Activated T-helper 2 cell treated with anti-CD3 and anti-CD28 coated beads, Interferon-gamma antibody, Interleukin-2, Interleukin-4, amounts not matched to agents 10 μg/mL and 5 μg/mL and 100 μg/mL, durations not matched to agents 14 hours and 24 hours and 36 hours (primary cell): ENCODE data around the gene CNPY4. TPM values are rescaled to one million over a fixed set of nuclear protein-coding genes. Genes with fewer than 3 reads are reported as not detected.

Experiments used
- DNase-seq: peaks from one replicate; pipeline ENCODE4 v3.0.0; 2021; ENCODE audit warnings: low spot score
- H3K27ac Mint-ChIP-seq: one replicate; pipeline ENCODE4 v1.8.0; 2021; ENCODE audit warnings: mixed read lengths
- H3K27me3 Mint-ChIP-seq: one replicate; pipeline ENCODE4 v1.8.0; 2021; ENCODE audit warnings: low read depth, mixed read lengths
- H3K36me3 Mint-ChIP-seq: one replicate; pipeline ENCODE4 v1.8.0; 2021; ENCODE audit warnings: low read depth, mixed read lengths
- H3K4me1 Mint-ChIP-seq: one replicate; pipeline ENCODE4 v1.8.0; 2021; ENCODE audit warnings: low read depth, mixed read lengths
- H3K4me3 Mint-ChIP-seq: one replicate; pipeline ENCODE4 v1.8.0; 2021; ENCODE audit warnings: low read depth, mild to moderate bottlenecking, moderate library complexity, mixed read lengths
- H3K9me3 Mint-ChIP-seq: one replicate; pipeline ENCODE4 v1.8.0; 2021; ENCODE audit warnings: mixed read lengths
- intact Hi-C: fragments of 100-400 bp; cut with micrococcal nuclease; formaldehyde crosslinking; loops from one replicate; pipeline ENCODE4 v1.15.1; 2023
- total RNA-seq: library from RNA; stranded (reverse); gene quantifications from 2 replicates; pipeline ENCODE4 v1.2.3, GENCODE V29; 2022

The CNPY4 gene
- total RNA-seq, 1 donor from 2014 or later, result 19.1 TPM

DNA sequence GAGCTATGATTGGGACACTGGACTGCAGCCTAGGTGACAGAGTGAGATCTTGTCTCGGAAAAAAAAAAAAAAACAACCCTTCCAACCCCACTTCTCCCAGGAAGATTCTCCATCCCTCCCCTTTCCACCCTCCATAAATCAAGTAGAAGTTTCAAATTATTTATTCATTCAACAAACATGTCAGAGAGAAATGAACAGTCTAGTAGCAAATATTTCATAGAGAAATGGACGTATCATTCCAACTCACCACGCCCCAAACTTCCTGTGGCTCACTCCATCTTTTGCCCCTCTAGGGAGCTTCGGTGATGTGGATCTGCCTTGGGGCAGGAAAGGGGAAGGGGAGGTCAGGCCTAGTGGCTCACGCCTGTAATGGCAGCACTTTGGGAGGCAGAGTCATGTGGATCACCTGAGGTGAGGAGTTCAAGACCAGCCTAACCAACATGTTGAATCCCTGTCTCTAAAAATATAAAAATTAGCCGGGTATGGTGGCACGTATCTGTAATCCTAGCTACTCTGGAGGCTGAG, 39.7 kb downstream of the CNPY4 start:
- Mint-ChIP-seq H3K4me3 (peak overlapping the region; percentile 79), H3K9me3 (no peaks in the 10 kb centered on the region), H3K27ac (peak overlapping the region; percentile 73), H3K4me1 (peaks cover 40% of the 10 kb centered on the region), H3K27me3 (no peaks in the 10 kb centered on the region), H3K36me3 (peaks cover 28% of the 10 kb centered on the region)
- intact Hi-C loops, result no loop called here
- DNase-seq, result no peak

DNA sequence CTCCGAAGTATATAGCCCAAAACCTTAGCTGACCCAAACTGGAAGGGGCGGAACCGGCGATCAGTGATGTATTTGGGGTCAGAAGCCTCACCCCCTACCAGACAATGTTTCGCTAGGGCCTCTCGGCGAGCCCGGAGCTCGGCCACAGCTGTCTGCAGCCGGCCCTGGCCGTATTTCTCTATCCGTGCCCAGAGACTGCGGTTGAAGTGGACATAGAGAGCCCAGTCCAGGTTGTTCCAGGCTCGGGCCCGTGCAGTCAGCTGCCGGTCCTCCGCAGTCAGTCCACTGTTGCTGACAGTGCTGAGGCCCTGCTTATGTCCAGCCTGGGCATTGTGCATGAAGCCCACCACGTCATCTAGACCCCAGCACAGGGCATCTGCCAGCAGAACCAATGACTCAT, 40.6 kb downstream of the CNPY4 start:
- H3K27ac Mint-ChIP-seq, result no peak overlapping the region
- intact Hi-C loops, result no loop called here
- peaks cover 42% of the 10 kb centered on the region for H3K4me1 Mint-ChIP-seq
- H3K27me3 Mint-ChIP-seq, result no peaks in the 10 kb centered on the region
- H3K9me3 Mint-ChIP-seq, result no peaks in the 10 kb centered on the region
- no peak overlapping the region for H3K4me3 Mint-ChIP-seq
- peaks cover 23% of the 10 kb centered on the region for H3K36me3 Mint-ChIP-seq
- no peak for DNase-seq

DNA sequence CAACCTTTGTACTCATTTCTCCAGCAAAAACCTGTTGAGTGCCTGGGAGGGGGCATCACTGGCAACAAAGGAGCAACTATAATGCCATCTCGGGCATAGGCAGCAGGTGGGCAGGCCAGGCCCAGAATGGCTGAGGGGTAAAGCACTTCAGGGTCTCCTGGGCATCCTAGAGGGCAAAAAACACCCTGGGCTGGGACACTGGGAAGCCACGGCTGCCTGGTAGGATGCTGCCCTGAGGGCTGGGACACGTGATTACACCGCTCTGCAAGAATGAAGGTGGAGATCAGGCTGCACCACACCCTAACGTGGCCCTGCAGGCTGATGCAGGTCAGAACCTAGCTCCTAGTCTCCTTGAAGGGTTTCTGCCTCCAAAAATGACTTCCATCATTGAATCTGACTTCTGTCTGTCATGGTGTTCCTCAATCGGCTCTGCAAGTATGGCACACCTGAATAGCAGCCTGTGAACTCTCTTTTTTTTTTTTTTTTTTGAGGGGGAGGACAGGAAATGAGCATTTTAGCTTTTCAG, 43.6 kb downstream of the CNPY4 start:
- intact Hi-C loops, result no loop called here
- no peaks in the 10 kb centered on the region for H3K27me3 Mint-ChIP-seq
- H3K4me1 Mint-ChIP-seq, result peaks cover 48% of the 10 kb centered on the region
- H3K27ac Mint-ChIP-seq, result no peak overlapping the region
- H3K36me3 Mint-ChIP-seq, result no peaks in the 10 kb centered on the region
- no peak overlapping the region for H3K4me3 Mint-ChIP-seq
- no peak for DNase-seq
- no peaks in the 10 kb centered on the region for H3K9me3 Mint-ChIP-seq

DNA sequence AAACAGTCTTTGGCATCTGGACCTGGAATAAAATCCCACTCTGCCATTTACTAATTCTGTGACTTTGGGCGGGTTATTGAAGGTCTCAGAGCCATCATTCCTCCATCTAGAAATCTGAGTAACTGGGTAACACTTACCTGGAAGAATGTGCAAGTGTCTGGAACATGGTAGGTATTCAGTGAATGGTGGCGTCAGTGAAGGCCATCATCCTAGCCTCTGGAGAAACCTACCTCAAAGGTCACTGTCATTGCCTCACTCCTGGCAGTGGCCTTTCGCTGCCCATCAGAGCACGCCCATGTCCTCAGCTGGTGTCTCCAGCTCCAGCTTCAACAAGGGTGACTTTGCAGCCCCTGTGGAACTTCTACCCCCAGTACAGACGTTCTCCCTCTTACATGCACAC, 44.4 kb downstream of the CNPY4 start:
- Mint-ChIP-seq H3K27ac (no peak overlapping the region), H3K36me3 (no peaks in the 10 kb centered on the region), H3K27me3 (no peaks in the 10 kb centered on the region), H3K4me3 (no peak overlapping the region), H3K9me3 (no peaks in the 10 kb centered on the region), H3K4me1 (peaks cover 55% of the 10 kb centered on the region)
- DNase-seq, result no peak
- intact Hi-C loops, result no loop called here

DNA sequence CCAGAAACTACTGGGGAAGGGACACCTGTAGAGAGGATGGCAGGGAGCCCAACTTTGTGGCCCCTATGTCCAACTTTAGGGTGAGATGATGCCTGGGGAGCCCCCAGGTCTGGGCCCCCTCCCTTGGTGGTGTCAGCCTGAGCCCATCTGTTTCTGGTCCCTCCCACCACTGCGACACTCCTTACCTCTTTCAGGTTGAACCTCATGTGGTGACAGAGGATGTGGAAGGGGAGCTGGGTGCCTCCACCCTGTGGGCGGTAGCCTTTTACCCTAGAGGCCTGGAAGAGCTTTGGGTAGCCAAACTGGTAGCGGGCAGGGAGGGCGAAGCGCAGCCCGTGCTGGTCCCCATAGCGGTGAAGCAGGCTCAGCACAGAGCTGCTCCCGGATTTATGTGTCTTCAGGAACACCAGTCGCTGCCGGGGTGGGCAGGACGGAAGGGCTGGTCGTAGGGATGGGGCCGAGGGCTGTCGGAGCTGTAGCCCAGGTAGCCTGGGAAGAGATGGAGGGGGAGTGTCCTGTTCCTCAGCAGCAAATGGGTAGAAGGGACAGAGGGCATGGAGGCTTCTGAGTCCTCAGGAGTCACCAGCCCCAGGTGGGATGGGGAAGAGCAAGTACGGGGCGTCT, 47.0 kb downstream of the CNPY4 start:
- peaks cover 66% of the 10 kb centered on the region for H3K4me1 Mint-ChIP-seq
- intact Hi-C loops, result loop anchor here (5.0 kb wide), 1 partner anchor 41 kb away; no protein-coding TSS in a partner anchor
- peaks cover 4% of the 10 kb centered on the region for H3K27me3 Mint-ChIP-seq
- no peak for DNase-seq
- peak overlapping the region; percentile 72 for H3K4me3 Mint-ChIP-seq
- no peaks in the 10 kb centered on the region for H3K9me3 Mint-ChIP-seq
- no peaks in the 10 kb centered on the region for H3K36me3 Mint-ChIP-seq
- H3K27ac Mint-ChIP-seq, result peak overlapping the region; percentile 34

DNA sequence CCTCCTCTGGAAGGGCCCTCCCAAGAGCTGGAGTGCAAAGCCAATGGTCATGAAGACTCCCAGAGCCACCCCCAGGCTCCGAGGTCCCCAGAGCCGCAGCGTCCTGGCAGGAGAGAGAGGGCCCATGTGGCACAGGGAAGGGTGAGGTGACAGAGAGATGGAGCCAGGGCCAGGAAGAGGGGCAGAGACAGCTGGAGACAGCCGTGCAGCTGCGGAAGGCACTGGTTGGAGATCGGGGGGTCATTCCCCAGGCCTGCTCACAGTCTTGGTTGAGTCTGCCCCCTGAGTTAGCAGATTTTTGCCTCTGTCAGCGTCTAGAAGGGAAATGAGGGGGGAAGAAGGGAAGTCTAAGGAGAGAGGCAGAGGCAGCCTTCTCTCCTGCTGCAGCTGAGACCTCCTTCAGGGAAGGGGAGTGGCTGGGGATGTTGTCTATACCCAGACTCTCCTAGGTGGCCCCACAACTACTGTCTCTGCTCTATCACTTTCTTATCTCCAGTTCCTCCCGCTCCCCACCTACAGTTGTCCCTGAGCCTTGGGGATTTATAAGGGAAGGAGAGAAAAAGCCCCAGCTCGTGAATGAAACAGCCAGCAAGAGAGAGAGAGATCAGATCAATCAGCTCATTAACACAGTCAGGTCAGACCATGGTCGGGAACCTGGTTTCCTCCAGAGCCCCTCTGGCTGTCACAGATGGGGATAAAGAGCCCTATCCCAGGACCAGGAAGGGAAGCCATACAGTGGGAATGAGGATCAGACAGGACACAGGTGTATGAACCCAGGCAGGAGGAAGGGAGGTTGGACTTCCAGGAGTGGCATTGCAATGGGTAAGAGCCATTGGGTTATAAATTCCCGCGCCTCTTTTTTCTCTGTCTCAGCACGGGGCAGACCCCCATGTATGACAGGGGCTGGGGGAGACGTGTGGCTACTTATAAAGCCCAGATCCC, 47.8 kb downstream of the CNPY4 start:
- no peaks in the 10 kb centered on the region for H3K36me3 Mint-ChIP-seq
- no peaks in the 10 kb centered on the region for H3K9me3 Mint-ChIP-seq
- H3K4me3 Mint-ChIP-seq, result peak overlapping the region; percentile 75
- H3K27ac Mint-ChIP-seq, result no peak overlapping the region
- no peak for DNase-seq
- peaks cover 69% of the 10 kb centered on the region for H3K4me1 Mint-ChIP-seq
- intact Hi-C loops, result loop anchor here (5.0 kb wide), 1 partner anchor 40 kb away; no protein-coding TSS in a partner anchor
- peaks cover 6% of the 10 kb centered on the region for H3K27me3 Mint-ChIP-seq

DNA sequence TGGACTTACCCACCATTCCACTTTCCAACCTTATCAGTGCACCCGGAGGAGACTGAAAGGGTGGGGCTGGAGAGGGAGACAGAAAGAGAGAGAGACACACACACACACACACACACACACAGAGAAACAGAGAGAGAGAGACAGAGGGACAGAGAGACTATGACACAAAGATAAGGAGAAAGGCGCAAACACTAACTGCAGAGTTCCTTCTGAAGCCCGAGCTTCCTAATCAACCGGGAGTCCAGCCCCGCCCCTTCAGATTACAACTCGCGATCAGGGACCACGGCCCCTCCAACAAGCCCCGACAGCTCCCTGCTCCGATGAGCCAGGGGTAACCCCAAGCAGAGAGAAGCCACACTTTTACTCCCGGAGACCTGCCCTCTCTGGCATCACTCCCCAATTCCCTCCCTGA, 48.5 kb downstream of the CNPY4 start:
- no peaks in the 10 kb centered on the region for H3K9me3 Mint-ChIP-seq
- peak overlapping the region; percentile 75 for H3K4me3 Mint-ChIP-seq
- intact Hi-C loops, result loop anchor here (5.0 kb wide), 1 partner anchor 39 kb away; no protein-coding TSS in a partner anchor
- peaks cover 64% of the 10 kb centered on the region for H3K4me1 Mint-ChIP-seq
- no peaks in the 10 kb centered on the region for H3K36me3 Mint-ChIP-seq
- peaks cover 6% of the 10 kb centered on the region for H3K27me3 Mint-ChIP-seq
- no peak for DNase-seq
- no peak overlapping the region for H3K27ac Mint-ChIP-seq

DNA sequence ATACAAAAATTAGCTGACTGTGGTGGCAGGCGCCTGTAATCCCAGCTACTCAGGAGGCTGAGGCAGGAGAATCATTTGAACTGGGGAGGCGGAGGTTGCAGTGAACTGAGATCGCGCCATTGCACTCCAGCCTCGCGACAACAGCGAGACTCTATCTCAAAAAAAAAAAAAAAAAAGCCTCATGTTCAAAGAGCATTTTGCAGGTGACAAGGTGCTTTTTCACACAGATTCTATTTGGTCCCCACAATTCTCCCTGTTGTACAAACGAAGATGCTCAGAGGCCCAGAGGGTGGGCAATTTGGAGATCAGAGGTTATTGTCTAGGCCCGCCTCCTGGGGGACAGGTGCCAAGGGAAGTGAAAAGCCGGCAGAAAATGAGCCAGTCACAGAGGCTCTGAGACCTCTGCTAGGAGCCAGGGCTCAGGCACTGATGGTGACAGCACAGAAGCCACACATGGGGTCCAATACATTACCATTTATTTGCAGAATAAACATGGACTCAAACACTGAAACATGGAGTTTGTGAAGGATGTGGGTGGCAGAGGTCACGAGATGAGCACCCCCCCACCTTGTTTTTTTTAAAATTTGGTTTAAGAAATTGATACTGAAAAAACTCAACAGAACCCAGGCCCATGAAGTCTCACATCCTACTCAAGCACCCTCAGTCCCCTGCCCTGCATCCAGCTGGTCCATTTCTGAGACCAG, 49.9 kb downstream of the CNPY4 start:
- peaks cover 50% of the 10 kb centered on the region for H3K4me1 Mint-ChIP-seq
- H3K27me3 Mint-ChIP-seq, result peaks cover 6% of the 10 kb centered on the region
- no peaks in the 10 kb centered on the region for H3K9me3 Mint-ChIP-seq
- DNase-seq, result no peak
- no peak overlapping the region for H3K27ac Mint-ChIP-seq
- peaks cover 8% of the 10 kb centered on the region for H3K36me3 Mint-ChIP-seq
- peak overlapping the region; percentile 42 for H3K4me3 Mint-ChIP-seq
- intact Hi-C loops, result loop anchor here (5.0 kb wide), 1 partner anchor 38 kb away; no protein-coding TSS in a partner anchor

DNA sequence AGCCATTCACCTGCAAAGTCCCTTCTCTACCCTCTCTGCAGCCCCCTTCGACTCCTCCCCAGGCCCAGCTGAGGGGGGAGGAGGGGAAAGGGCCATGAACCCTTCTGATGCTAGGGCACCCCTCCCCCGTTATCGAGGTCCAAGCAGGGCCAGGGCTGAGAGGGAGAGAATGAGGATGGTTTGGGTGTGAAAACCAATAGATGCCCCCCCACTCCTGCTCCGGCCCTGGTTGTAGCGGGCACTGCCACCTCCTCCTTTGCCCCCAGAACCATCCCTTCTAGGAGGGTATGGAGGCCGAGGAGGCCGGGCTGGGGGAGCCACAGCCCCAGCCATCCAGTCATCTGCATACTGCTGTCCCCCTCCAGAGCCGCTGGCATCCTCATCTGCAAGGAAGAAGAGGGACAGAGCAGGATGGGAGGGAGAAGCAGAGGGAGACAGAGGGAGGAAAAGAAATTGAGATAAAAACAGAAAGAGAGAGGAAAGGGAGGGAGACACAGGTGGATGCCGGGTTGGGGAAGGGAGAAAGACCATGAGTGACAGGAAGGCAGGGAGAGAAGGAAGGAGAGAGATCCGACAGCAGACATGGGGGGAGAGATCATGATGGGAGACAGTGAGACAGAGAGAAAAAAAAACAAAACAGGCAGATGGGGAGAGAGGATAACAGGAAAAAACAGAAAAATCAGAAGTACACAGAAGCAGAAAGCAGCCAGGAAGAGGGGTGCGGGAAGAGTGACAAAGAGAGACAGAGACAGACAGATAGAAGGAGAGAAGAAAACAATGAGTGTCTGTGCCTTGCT, 50.9 kb downstream of the CNPY4 start:
- H3K9me3 Mint-ChIP-seq, result no peaks in the 10 kb centered on the region
- H3K27ac Mint-ChIP-seq, result no peak overlapping the region
- H3K27me3 Mint-ChIP-seq, result peaks cover 6% of the 10 kb centered on the region
- H3K36me3 Mint-ChIP-seq, result peaks cover 8% of the 10 kb centered on the region
- peaks cover 53% of the 10 kb centered on the region for H3K4me1 Mint-ChIP-seq
- peak overlapping the region; percentile 73 for H3K4me3 Mint-ChIP-seq
- no peak for DNase-seq
- intact Hi-C loops, result no loop called here

DNA sequence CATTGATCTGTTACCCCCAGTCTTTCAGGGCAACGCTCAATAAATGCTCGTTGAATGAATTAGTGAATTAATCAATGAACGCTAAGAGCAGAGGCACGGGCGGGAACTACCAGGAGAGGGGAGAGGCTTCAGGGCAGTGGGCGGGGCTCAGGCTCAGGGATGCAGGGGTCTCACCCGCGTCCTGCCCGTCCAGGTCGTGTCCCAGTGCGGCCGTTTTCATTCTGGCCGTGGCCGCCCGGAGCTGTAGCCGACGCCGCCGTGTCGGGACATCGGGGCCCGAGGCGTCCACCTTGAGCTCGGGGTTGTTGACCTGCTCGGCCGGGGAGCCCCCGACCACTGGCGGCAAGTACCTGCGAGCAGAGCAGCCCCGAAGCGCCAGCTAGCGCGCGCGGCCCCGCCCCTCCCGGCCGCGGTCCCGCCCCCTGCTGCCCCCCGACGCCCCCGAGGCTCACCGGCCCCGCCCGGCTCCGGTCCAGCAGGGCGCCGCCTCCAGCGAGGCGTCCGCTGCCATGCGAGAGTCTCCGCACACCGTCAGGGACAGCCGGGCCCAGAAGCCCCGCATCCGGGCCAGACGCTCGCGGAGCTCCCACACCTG, 51.8 kb downstream of the CNPY4 start:
- Mint-ChIP-seq H3K4me3 (peak overlapping the region; percentile 38), H3K4me1 (peaks cover 52% of the 10 kb centered on the region), H3K9me3 (no peaks in the 10 kb centered on the region), H3K27ac (no peak overlapping the region), H3K27me3 (peaks cover 8% of the 10 kb centered on the region), H3K36me3 (peaks cover 8% of the 10 kb centered on the region)
- intact Hi-C loops, result no loop called here
- no peak for DNase-seq

DNA sequence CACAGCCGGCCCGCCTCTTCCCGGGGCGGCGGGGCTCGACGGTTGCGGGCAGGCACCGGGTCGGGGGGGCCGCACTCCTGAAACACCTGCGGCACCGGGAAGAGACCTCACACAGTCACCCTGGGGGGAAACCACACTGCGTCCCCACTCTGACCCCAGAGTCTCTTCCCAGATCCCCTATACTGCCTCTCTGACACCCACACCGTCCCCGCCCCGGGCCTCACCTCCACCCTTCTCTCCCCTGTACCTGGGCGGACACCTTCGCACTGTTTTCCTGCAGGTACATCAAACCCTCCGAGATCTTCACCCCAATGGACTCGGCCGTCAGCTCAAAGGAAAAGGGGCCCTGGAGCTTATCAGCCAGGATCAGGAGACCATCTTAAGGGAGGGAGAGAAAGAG, 52.4 kb downstream of the CNPY4 start:
- H3K27me3 Mint-ChIP-seq, result peaks cover 8% of the 10 kb centered on the region
- no peak for DNase-seq
- H3K4me3 Mint-ChIP-seq, result peak overlapping the region; percentile 69
- peaks cover 8% of the 10 kb centered on the region for H3K36me3 Mint-ChIP-seq
- H3K27ac Mint-ChIP-seq, result no peak overlapping the region
- intact Hi-C loops, result no loop called here
- no peaks in the 10 kb centered on the region for H3K9me3 Mint-ChIP-seq
- peaks cover 50% of the 10 kb centered on the region for H3K4me1 Mint-ChIP-seq
